DOHH2 (cell line): ENCODE data around the gene DYNLT5.

Experiments used
- H3F3A ChIP-seq: fragments of 200-600 bp; sonication (generic), shearing (Covaris generic); 2 replicates; pipeline ENCODE4 v1.6.0; 2016; ENCODE audit warnings: antibody characterized with exemption, mild to moderate bottlenecking; ENCODE audit not compliant: control insufficient read depth, insufficient read depth
- H3K27ac ChIP-seq: fragments of 200-600 bp; sonication (generic); 2 replicates; pipeline ENCODE4 v1.5.1; 2014; ENCODE audit warnings: low read depth, mild to moderate bottlenecking, low read length, moderate library complexity
- H3K27me3 ChIP-seq: fragments of 200-600 bp; sonication (generic); 2 replicates; pipeline ENCODE4 v1.6.1; 2014; ENCODE audit warnings: mild to moderate bottlenecking, low read length, mixed read lengths; ENCODE audit not compliant: control insufficient read depth
- H3K36me3 ChIP-seq: fragments of 200-600 bp; sonication (generic); 2 replicates; pipeline ENCODE4 v1.6.1; 2014; ENCODE audit warnings: mild to moderate bottlenecking, low read length, moderate library complexity, mixed read lengths; ENCODE audit not compliant: control insufficient read depth
- H3K4me1 ChIP-seq: fragments of 200-600 bp; sonication (generic); 2 replicates; pipeline ENCODE4 v1.6.1; 2014; ENCODE audit warnings: mild to moderate bottlenecking, low read length, mixed read lengths; ENCODE audit not compliant: control insufficient read depth
- H3K4me2 ChIP-seq: fragments of 200-600 bp; sonication (generic); 2 replicates; pipeline ENCODE4 v1.6.0; 2014; ENCODE audit warnings: mild to moderate bottlenecking, low read length, moderate library complexity
- H3K4me3 ChIP-seq: fragments of 200-600 bp; sonication (generic); 2 replicates; pipeline ENCODE4 v1.5.1; 2014; ENCODE audit warnings: mild to moderate bottlenecking, low read length, mixed read lengths
- H3K79me2 ChIP-seq: fragments of 200-600 bp; sonication (generic); 2 replicates; pipeline ENCODE4 v1.6.1; 2014; ENCODE audit warnings: mild to moderate bottlenecking, low read length, mixed read lengths; ENCODE audit not compliant: control insufficient read depth
- H3K9me2 ChIP-seq: fragments of 200-600 bp; sonication (generic); replicated peaks from 2 replicates; pipeline ENCODE4 v1.6.1; 2014; ENCODE audit warnings: mild to moderate bottlenecking, low read length, mixed read lengths; ENCODE audit not compliant: control insufficient read depth
- H3K9me3 ChIP-seq: fragments of 200-600 bp; sonication (generic); 2 replicates; pipeline ENCODE4 v1.6.1; 2014; ENCODE audit warnings: antibody characterized with exemption, low read length, mixed read lengths; ENCODE audit not compliant: control insufficient read depth, insufficient read depth
- H4K20me1 ChIP-seq: fragments of 200-600 bp; sonication (generic); 2 replicates; pipeline ENCODE4 v1.6.0; 2014; ENCODE audit warnings: low read depth, mild to moderate bottlenecking, antibody characterized with exemption, low read length, moderate library complexity; ENCODE audit not compliant: control insufficient read depth, insufficient read depth
- CTCF ChIP-seq: fragments of 200-600 bp; sonication (generic); IDR thresholded peaks from one replicate; pipeline ENCODE4 v1.5.1; 2014; ENCODE audit warnings: antibody characterized with exemption, mild to moderate bottlenecking, low read depth, low read length; ENCODE audit not compliant: poor library complexity, severe bottlenecking
- EZH2phosphoT487 ChIP-seq: fragments of 200-600 bp; sonication (generic); IDR thresholded peaks from 2 replicates; pipeline ENCODE4 v1.6.1; 2017; ENCODE audit warnings: borderline replicate concordance, mild to moderate bottlenecking, antibody characterized with exemption, low read length, moderate library complexity, mixed read lengths

DYNLT5 gene

DNA sequence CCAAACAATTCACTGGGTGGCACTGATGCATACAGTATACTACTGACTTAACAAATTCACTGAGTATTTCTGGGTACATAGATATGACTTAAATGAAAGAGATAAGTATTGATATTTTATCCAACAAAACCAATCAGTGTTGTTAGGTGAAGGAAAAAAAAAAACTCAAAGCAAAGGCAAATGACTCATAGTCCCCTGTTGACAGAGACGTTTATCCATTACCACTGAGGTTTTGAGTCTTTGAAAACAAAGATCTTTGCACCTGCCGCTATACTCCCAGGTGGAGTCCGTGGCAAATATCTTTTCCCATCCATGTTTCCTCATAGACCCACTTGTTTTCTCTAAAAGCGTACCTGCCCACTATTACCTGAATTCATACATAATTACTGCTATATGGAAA, 18.4 kb downstream of the DYNLT5 start:
- Histone ChIP-seq H4K20me1 (no peaks in the 10 kb centered on the region), H3K79me2 (no peaks in the 10 kb centered on the region), H3K27me3 (0 out of 2 replicates have a peak, but pooled peaks cover 2% of the 10 kb centered on the region), H3K27ac (no peak overlapping the region), H3K9me2 (no peaks in the 10 kb centered on the region), H3K4me3 (no peak overlapping the region), H3K36me3 (no peaks in the 10 kb centered on the region), H3K4me2 (no peak overlapping the region), H3K9me3 (no peaks in the 10 kb centered on the region), H3K4me1 (no peaks in the 10 kb centered on the region), H3F3A (no peaks in the 10 kb centered on the region)
- no peak for TF ChIP-seq CTCF
- no peak for TF ChIP-seq EZH2phosphoT487

- no peaks in the 10 kb centered on the region for H3K79me2 ChIP-seq
- H3K9me2 ChIP-seq = no peaks in the 10 kb centered on the region
- H3K4me2 ChIP-seq = no peak overlapping the region
- H3F3A ChIP-seq = no peaks in the 10 kb centered on the region
- H3K27ac ChIP-seq = no peak overlapping the region
- no peaks in the 10 kb centered on the region for H4K20me1 ChIP-seq
- H3K4me1 ChIP-seq = no peaks in the 10 kb centered on the region
- H3K4me3 ChIP-seq = no peak overlapping the region
- TF ChIP-seq CTCF = no peak
- no peak for TF ChIP-seq EZH2phosphoT487
- H3K36me3 ChIP-seq = no peaks in the 10 kb centered on the region
- H3K9me3 ChIP-seq = no peaks in the 10 kb centered on the region
- H3K27me3 ChIP-seq = 0 out of 2 replicates have a peak, but pooled peaks cover 4% of the 10 kb centered on the region
Observed at GRCh38 chr1:66773227-66773626, 21.0 kb downstream of the DYNLT5 start.

DNA sequence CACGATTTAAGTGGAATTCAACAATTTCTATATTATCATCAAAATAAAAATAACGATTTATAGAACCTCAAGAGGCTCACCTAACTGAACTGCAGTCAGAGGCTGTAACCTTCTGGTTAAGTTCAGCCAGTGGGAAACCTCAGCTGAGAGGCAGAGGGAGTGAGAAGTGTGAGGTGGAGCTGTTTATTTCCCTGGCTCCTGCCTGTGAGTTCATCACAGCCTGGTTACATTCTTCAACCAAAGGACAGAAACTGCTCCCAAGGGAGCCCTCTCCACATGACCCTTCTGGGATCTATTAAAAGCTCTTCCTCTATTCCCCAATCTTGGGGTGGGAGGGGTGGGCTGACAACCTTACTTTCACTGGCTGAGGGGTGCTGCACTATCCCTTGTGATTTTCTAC, 22.2 kb downstream of the DYNLT5 start:
- no peaks in the 10 kb centered on the region for H3K9me2 ChIP-seq
- no peaks in the 10 kb centered on the region for H3F3A ChIP-seq
- 0 out of 2 replicates have a peak, but pooled peaks cover 4% of the 10 kb centered on the region for H3K27me3 ChIP-seq
- H3K4me2 ChIP-seq = no peak overlapping the region
- H3K4me1 ChIP-seq = no peaks in the 10 kb centered on the region
- H3K4me3 ChIP-seq = no peak overlapping the region
- no peak overlapping the region for H3K27ac ChIP-seq
- no peak for TF ChIP-seq EZH2phosphoT487
- TF ChIP-seq CTCF = no peak
- H3K79me2 ChIP-seq = no peaks in the 10 kb centered on the region
- no peaks in the 10 kb centered on the region for H4K20me1 ChIP-seq
- no peaks in the 10 kb centered on the region for H3K36me3 ChIP-seq
- no peaks in the 10 kb centered on the region for H3K9me3 ChIP-seq
